ENCODE measurements around the gene NCOA3.

Gene NCOA3

GRCh38 chr20:47642624-47643023 is 140.9 kb downstream of the NCOA3 start:
- no peak for DNase-seq

GRCh38 chr20:47645632-47646031 is 143.9 kb downstream of the NCOA3 start:
- no peak for DNase-seq

- DNase-seq: no peak
These were observed 146.3 kb downstream of the NCOA3 start for GRCh38 chr20:47647994-47648393.

GRCh38 chr20:47648943-47649342 is 147.3 kb downstream of the NCOA3 start:
- no peak for DNase-seq

GRCh38 chr20:47652301-47652700 is 150.6 kb downstream of the NCOA3 start:
- DNase-seq: no peak

DNA sequence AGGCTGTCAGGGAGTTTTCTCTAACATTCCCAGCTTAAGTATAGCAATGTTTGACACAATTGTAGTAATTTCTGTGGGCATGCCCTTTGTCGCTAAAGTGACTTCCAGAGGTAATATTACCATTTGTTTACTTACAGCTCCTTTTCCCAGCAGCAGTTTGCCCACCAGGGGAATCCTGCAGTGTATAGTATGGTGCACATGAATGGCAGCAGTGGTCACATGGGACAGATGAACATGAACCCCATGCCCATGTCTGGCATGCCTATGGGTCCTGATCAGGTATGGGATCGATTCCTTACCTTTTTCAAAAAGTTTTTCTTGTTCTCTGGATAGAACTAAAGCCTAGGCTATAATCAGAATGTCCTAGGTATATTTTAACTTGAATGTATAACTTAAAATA is 151.1 kb downstream of the NCOA3 start:
- no peak for DNase-seq

DNA sequence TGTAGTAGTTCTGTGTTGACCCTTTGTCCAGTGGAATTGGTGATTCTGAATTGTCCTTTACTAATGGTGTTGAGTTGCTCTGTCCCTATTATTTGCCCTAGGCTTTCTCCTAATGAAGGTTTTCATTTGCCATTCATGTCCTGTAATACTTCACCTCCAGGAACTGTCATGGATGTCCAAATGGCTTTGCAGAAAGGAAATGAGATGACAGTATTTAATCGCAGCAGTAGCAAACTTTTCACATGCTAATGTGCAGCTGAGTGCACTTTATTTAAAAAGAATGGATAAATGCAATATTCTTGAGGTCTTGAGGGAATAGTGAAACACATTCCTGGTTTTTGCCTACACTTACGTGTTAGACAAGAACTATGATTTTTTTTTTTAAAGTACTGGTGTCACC is 152.2 kb downstream of the NCOA3 start:
- no peak for DNase-seq

DNA sequence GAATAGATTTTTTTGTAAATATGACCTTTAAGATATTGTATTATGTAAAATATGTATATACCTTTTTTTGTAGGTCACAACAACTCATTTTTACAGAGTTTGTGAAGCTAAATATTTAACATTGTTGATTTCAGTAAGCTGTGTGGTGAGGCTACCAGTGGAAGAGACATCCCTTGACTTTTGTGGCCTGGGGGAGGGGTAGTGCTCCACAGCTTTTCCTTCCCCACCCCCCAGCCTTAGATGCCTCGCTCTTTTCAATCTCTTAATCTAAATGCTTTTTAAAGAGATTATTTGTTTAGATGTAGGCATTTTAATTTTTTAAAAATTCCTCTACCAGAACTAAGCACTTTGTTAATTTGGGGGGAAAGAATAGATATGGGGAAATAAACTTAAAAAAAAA is 152.7 kb downstream of the NCOA3 start:
- no peak for DNase-seq

DNA sequence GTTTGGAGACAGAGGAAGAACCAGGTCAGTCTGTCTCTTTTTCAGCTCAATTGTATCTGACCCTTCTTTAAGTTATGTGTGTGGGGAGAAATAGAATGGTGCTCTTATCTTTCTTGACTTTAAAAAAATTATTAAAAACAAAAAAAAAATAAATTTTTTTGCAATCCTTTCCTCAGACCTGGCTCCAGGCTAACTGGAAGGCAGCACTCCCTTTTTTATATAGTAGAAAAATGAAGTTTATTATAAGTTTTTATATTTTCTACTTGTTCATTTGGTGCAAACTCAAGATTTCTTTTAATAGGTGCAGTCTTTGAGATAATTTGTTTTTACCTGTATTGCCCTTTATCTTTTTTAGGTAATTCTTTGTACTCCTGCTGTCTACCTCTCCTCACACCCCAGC is 153.9 kb downstream of the NCOA3 start:
- no peak for DNase-seq

- no peak for DNase-seq
These were observed 154.6 kb downstream of the NCOA3 start for GRCh38 chr20:47656318-47656717.

DNA sequence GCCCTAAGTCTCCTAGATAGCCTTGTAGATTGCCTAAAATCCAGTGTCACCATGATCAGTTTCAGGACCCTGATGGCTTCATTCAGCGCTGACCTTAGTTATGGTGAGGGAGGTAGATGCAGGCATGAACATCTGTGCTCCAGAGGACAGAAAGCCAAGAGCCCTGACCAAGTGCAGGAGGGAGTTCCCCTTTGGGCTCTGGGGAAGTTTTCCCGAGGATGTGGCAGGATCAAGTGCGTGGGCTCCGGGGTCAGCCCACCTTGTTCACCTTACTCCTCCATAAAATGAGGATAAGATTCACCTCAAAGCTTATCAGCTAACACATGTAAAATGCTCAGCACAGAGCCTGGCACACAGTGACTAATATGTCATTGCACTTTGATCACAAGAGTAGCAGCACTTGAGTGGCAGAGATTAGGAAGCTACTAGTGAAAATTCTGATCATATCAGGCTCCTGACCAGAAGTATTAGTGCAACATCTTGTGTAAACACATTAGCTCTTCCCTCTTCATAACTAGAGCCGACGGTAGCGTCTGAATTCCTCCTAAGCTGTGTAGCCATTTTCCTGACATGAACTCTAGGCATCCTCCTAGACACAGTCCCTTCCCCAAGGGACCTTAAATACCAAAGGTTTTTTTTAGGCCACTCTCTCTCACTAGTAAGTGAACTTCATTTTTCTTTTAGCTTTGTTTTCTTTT is 158.4 kb downstream of the NCOA3 start:
- DNase-seq: no peak

- DNase-seq: no peak
These were observed 158.9 kb downstream of the NCOA3 start for GRCh38 chr20:47660602-47660905.

GRCh38 chr20:47660983-47661700 is 159.5 kb downstream of the NCOA3 start:
- no peak for DNase-seq

GRCh38 chr20:47661714-47662113 is 160.0 kb downstream of the NCOA3 start:
- no peak for DNase-seq

DNA sequence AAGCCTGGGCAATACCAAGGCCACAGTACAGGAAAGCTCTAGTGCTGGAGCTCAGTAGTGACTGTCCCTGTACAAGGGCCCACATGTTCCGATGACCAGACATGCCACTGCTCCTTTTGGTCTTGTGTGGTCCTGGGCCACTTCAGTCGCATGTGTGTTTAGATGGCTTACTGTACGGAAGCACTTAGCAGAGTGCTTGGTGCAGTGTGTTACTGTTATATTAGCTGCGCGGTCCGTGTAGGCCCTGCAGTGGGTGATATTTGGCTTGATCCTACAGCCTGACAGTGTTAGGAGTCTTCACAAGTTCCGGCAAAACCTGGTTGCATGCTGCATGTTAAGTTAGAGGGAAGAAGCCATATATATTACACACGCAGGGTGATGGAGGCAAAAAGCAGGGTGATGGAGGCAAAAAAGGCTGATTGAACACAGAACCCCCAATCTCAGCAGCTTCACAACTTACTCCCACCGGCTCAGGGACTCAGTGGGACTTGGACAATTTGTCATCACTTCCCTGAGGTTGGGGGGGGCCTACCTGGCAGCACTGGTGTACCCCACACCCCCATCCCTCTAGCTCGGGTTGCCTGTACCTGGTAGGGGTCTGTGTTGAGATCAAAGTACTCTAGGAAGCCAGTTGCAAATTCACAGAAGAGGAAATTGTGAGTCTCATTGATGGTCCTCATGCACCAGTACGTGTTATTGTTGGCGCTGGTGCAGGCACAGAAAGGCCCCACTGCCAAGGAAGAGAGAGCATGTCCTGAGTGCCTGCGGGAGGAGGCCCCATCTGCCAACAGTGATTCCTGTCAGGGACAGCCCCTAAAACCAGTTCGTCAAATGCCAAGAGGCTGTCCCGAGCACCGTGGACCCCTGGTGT is 161.0 kb downstream of the NCOA3 start:
- no peak for DNase-seq

- peak in 13 of 14 donors; percentile 13 to 82 (median 46) for DNase-seq
These were observed 161.8 kb downstream of the NCOA3 start for GRCh38 chr20:47663354-47664067.

- no peak for DNase-seq
These were observed 162.4 kb downstream of the NCOA3 start for GRCh38 chr20:47664068-47664437.

GRCh38 chr20:47664744-47665143 is 163.1 kb downstream of the NCOA3 start:
- DNase-seq: no peak

DNA sequence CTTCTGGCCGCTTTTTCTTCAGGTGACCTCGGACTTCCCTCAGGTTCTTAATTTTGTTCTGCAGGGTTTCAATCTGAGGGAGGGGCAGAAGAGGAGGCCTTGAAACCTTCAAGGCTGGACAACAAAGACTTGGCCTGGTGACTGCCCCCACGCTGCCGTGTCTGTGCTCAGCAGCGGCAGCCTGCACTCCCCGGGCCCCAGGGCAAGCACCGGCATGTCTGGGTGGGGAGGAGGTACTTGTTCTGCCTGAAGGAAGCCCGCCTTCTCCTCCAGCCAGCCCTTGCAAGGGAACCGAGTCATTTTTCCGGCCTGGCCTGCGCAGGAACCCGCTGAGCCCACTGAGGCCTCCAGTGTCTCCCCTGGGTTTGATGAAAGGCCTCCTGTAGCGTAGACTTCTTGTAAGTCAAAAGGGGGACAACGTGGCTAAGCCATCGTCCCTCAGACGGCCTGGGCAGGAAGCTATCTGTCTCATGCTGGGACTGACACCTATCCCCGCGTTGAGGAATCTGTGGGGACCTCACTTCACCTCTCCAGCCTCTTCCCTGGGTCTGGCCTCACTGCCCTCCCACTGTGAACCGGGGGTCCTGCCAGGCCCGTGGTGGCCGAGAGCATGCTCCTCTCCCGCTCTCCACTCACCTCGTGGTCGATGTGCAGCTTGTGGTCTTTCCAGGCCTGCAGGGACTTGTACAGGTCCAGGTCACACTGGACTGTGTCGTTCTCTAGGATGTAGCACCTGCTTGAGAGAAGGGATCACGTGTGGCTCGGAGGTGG is 163.7 kb downstream of the NCOA3 start:
- no peak for DNase-seq

GRCh38 chr20:47666304-47666703 is 164.6 kb downstream of the NCOA3 start:
- no peak for DNase-seq

DNA sequence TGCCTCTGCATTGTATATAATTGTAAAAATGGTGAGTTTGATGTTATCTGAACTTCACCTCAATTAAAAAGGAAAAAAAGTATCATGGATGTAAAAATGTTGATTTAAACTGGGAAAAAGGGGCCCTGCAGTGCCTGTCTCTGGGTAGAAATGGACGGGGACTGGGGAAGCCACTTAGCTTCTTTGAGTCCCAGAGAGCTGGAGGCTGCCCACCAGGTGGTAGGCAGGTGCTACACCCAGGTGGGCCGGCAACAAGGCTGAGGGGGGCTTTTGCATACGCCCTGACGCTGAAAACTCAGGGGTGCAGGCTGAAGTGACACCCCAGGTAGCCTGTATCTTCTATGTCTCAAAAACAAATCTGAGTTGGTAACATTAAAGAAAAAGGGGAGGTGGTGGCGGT is 165.4 kb downstream of the NCOA3 start:
- no peak for DNase-seq

All from C1 segment of cervical spinal cord (tissue), 14 donors.